ENCODE results near the gene CDK17. TPM values are rescaled to one million over a fixed set of nuclear protein-coding genes. Genes with fewer than 3 reads are reported as not detected.
"Not testable (repeated sequence)": the region's sequence is repeated elsewhere in the genome, so short reads cannot be mapped to it uniquely, and the experiment has no call there.

Gene CDK17
- total and polyA plus RNA-seq, 2 donors from 2014 or later, result 6.6 to 35.7 TPM

GRCh38 chr12:96403870-96404269 is 3.6 kb upstream of the CDK17 start:
- H3K4me3 ChIP-seq (ENCODE audit: low read length in 3 of 3), result no peak overlapping the region
- H3K9me3 ChIP-seq (ENCODE audit: control insufficient read depth in 2 of 3, insufficient read depth in 1 of 3, low read length in 3 of 3), result no peaks in the 10 kb centered on the region
- no peak for TF ChIP-seq CTCF (IDR thresholded peaks at IDR 0.05; ENCODE audit: borderline replicate concordance, extremely low read depth, insufficient read depth)
- H3K9ac ChIP-seq (ENCODE audit: low read length in 3 of 3), result no peak overlapping the region
- peaks cover 0 to 2% (median 2%) of the 10 kb centered on the region in 3 donors for H3K4me1 ChIP-seq (ENCODE audit: control insufficient read depth in 2 of 3, insufficient read depth in 2 of 3, low read depth in 1 of 3, low read length in 3 of 3)
- H3K27ac ChIP-seq (ENCODE audit: low read depth in 2 of 2, low read length in 2 of 2), result no peak overlapping the region
- no peak for FAIRE-seq
- intact Hi-C loops (cut with DNase I), result loop anchor here (10.0 kb wide), 1 partner anchor 169 kb away; no protein-coding TSS in a partner anchor
- DNase-seq, result no peak
- no peaks in the 10 kb centered on the region for H3K36me3 ChIP-seq (ENCODE audit: control insufficient read depth in 2 of 3, insufficient read depth in 3 of 3, low read length in 3 of 3)
- H3K27me3 ChIP-seq (ENCODE audit: control insufficient read depth, insufficient read depth, low read length), result no peaks in the 10 kb centered on the region

- H3K27ac ChIP-seq (ENCODE audit: low read depth in 2 of 2, low read length in 2 of 2); H3K4me1 ChIP-seq (ENCODE audit: control insufficient read depth in 2 of 3, insufficient read depth in 2 of 3, low read depth in 1 of 3, low read length in 3 of 3); DNase-seq; H3K4me3 ChIP-seq (ENCODE audit: low read length in 3 of 3); H3K9ac ChIP-seq (ENCODE audit: low read length in 3 of 3); H3K9me3 ChIP-seq (ENCODE audit: control insufficient read depth in 2 of 3, insufficient read depth in 1 of 3, low read length in 3 of 3); H3K36me3 ChIP-seq (ENCODE audit: control insufficient read depth in 2 of 3, insufficient read depth in 3 of 3, low read length in 3 of 3); H3K27me3 ChIP-seq (ENCODE audit: control insufficient read depth, insufficient read depth, low read length); FAIRE-seq: not testable (repeated sequence)
- intact Hi-C loops (cut with DNase I), result loop anchor here (10.0 kb wide), 1 partner anchor 168 kb away; no protein-coding TSS in a partner anchor
Observed at GRCh38 chr12:96402522-96402921, 2.3 kb upstream of the CDK17 start.

DNA sequence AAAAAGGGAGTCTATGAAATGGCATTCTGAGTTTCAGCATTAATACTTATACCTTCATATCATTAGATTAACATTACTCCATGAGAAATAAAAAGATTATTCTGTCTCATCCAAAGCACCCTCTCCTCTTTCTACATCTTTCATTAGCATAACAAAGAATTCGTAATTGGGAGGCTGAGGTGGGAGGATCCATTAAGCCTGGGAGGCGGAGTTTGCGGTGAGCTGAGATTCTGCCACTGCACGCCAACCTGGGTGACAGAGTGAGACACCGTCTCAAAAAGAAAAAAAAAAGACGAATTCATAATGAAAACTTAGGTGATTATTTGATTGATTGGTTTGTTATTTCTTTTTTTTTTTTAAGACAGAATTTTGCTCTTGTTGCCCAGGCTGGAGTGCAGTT is 1.8 kb upstream of the CDK17 start:
- intact Hi-C loops (cut with DNase I), result loop anchor here (10.0 kb wide), 1 partner anchor 167 kb away; no protein-coding TSS in a partner anchor
- no peaks in the 10 kb centered on the region for H3K27me3 ChIP-seq (ENCODE audit: control insufficient read depth, insufficient read depth, low read length)
- FAIRE-seq, result no peak
- TF ChIP-seq CTCF (IDR thresholded peaks at IDR 0.05; ENCODE audit: borderline replicate concordance, extremely low read depth, insufficient read depth), result no peak
- H3K9me3 ChIP-seq (ENCODE audit: control insufficient read depth in 2 of 3, insufficient read depth in 1 of 3, low read length in 3 of 3), result no peaks in the 10 kb centered on the region
- DNase-seq, result no peak
- H3K4me1 ChIP-seq (ENCODE audit: control insufficient read depth in 2 of 3, insufficient read depth in 2 of 3, low read depth in 1 of 3, low read length in 3 of 3), result peaks cover 2 to 7% (median 2%) of the 10 kb centered on the region in 3 donors
- no peak overlapping the region for H3K27ac ChIP-seq (ENCODE audit: low read depth in 2 of 2, low read length in 2 of 2)
- no peaks in the 10 kb centered on the region for H3K36me3 ChIP-seq (ENCODE audit: control insufficient read depth in 2 of 3, insufficient read depth in 3 of 3, low read length in 3 of 3)
- H3K4me3 ChIP-seq (ENCODE audit: low read length in 3 of 3), result peak overlapping the region in 1 of 3 donors; percentile 98
- H3K9ac ChIP-seq (ENCODE audit: low read length in 3 of 3), result no peak overlapping the region

DNA sequence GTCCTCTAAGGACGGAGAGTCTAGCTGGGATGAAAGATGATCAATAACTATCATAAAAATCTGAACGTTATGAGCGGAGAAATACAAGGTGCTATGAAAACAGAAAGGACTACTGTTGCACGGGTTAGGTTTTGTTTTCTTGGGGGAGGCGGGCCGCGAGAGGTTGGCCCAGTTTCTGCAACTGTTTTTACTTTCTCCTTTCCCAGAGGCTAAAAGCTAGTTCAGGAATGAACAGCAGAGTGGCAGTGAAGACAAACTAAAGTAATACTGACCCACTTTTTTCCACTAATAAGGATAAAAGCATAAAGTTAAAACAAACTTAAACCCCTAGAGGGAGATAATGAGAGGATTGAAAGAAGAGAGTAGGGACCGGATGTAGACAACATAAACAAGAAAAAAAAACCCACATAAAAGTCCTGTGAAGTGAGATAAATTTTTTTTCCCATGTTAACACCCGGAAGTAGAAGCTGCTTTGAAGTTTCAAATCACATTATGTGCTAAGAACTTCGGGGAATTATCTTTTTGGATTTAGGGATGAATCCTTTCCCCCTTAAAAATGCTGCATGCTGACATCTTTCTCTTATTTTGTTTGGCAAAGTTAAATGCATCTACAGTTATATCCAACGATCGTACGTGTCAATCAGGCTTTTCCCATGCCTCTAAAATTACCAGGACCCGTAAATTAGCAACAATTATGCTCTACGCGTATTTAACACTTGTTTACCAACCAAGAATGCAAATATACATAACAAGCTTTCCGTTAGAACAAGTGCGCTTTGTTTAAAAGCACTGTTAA is 1.0 kb upstream of the CDK17 start:
- Histone ChIP-seq H3K9ac (ENCODE audit: low read length in 3 of 3) (peak overlapping the region; percentile 83 to 94 (median 92)), H3K27me3 (ENCODE audit: control insufficient read depth, insufficient read depth, low read length) (no peaks in the 10 kb centered on the region), H3K27ac (ENCODE audit: low read depth in 2 of 2, low read length in 2 of 2) (peak overlapping the region; percentile 90 to 93), H3K4me1 (ENCODE audit: control insufficient read depth in 2 of 3, insufficient read depth in 2 of 3, low read depth in 1 of 3, low read length in 3 of 3) (peaks cover 2 to 7% (median 2%) of the 10 kb centered on the region in 3 donors), H3K36me3 (ENCODE audit: control insufficient read depth in 2 of 3, insufficient read depth in 3 of 3, low read length in 3 of 3) (no peaks in the 10 kb centered on the region), H3K4me3 (ENCODE audit: low read length in 3 of 3) (peak overlapping the region; percentile 87 to 98 (median 93)), H3K9me3 (ENCODE audit: control insufficient read depth in 2 of 3, insufficient read depth in 1 of 3, low read length in 3 of 3) (no peaks in the 10 kb centered on the region)
- peak; percentile 14 for TF ChIP-seq CTCF (IDR thresholded peaks at IDR 0.05; ENCODE audit: borderline replicate concordance, extremely low read depth, insufficient read depth)
- intact Hi-C loops (cut with DNase I), result loop anchor here (10.0 kb wide), 1 partner anchor 166 kb away; no protein-coding TSS in a partner anchor
- FAIRE-seq, result peak; percentile 46
- peak in 2 of 5 donors; percentile 72 to 78 for DNase-seq
